Measurements from ENCODE around the gene PURB.
A peak's percentile ranks its signal among the peaks of the same experiment; 100 is the strongest.
"Not testable (repeated sequence)": the region's sequence is repeated elsewhere in the genome, so short reads cannot be mapped to it uniquely, and the experiment has no call there.

The PURB gene

DNA sequence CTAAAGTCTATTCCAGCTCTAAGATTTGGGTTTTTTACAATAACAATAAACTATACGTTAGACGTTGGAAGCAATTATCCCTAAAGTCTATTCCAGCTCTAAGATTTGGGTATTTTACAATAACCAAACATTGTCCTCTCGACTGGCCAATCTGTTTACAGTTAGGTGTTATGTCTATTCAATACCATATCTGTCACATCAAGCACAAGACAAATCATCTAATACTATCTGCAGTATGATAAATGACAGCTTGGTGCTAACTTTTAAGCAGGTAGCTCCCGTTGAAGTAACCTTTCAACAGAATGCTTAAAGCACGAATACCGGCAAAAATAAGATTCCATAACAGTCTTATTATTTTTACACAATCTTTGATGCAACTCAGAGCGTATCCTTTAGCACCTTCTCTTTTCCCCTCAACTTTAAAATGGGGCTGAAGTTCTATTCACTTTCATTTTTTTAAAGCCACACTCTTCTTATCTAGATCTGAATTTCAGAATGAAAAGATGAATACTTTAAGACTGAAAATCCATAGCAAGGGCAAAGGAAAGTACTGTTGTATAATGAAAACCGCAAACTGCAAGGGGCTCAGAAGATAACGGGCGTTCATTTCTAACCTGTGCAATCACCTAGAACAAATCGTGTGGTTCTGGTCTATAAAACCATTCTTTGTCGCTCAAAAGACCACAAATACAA lies 38.4 kb downstream of the PURB start:
- TF ChIP-seq, protein P1, sequence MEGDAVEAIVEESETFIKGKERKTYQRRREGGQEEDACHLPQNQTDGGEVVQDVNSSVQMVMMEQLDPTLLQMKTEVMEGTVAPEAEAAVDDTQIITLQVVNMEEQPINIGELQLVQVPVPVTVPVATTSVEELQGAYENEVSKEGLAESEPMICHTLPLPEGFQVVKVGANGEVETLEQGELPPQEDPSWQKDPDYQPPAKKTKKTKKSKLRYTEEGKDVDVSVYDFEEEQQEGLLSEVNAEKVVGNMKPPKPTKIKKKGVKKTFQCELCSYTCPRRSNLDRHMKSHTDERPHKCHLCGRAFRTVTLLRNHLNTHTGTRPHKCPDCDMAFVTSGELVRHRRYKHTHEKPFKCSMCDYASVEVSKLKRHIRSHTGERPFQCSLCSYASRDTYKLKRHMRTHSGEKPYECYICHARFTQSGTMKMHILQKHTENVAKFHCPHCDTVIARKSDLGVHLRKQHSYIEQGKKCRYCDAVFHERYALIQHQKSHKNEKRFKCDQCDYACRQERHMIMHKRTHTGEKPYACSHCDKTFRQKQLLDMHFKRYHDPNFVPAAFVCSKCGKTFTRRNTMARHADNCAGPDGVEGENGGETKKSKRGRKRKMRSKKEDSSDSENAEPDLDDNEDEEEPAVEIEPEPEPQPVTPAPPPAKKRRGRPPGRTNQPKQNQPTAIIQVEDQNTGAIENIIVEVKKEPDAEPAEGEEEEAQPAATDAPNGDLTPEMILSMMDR (IDR thresholded peaks at IDR 0.05; ENCODE audit: unreplicated experiment in 3 of 3), result no peak
- peaks cover 24% of the 10 kb centered on the region for H3K4me1 Mint-ChIP-seq
- no peaks in the 10 kb centered on the region for H3K9me3 Mint-ChIP-seq
- H3K36me3 Mint-ChIP-seq (ENCODE audit: low read depth), result peaks cover 8% of the 10 kb centered on the region
- H3K27me3 Mint-ChIP-seq (ENCODE audit: low read depth), result no peaks in the 10 kb centered on the region
- H3K4me3 Mint-ChIP-seq, result peak overlapping the region; percentile 94 to 98 (median 97)
- H3K27ac Mint-ChIP-seq, result peak overlapping the region; percentile 85 to 99 (median 98)

DNA sequence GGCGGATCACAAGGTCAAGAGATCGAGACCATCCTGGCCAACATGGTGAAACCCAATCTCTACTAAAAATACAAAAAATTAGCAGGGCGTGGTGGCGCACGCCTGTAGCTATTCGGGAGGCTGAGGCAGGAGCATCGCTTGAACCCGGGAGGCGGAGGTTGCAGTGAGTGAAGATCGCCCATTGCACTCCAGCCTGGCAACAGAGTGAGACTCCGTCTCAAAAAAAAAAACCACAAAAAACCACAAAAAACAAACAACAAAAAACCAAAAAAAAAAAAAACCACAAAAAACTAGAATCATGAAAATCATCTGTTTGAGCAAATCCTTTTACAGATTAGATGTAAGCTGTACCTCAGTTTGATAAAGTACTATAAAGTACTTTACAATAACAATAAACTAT lies 38.9 kb downstream of the PURB start:
- Mint-ChIP-seq H3K4me1 (peaks cover 24% of the 10 kb centered on the region), H3K27ac (peak overlapping the region; percentile 85 to 99 (median 98)), H3K36me3 (ENCODE audit: low read depth) (peaks cover 14% of the 10 kb centered on the region), H3K4me3 (peak overlapping the region; percentile 94 to 98 (median 97))
- H3K9me3 Mint-ChIP-seq; H3K27me3 Mint-ChIP-seq (ENCODE audit: low read depth): not testable (repeated sequence)

DNA sequence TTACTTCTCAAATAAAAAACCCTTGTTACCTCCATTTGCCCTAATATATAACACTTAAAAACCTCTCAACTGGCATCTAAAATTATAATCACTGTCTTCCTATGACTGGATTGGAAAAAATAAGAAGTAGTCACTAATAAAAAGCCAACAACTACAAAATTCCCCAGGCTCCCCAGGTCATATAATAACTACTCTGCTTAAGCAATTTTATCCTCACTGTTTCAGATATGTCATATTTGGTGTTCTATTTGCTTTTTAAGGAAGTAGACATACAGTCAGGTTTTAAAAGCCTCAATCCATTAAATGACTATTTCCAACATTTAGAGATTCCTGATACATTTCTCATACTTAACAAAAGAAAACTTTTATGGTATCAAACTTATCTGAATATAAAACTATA lies 39.9 kb downstream of the PURB start:
- Mint-ChIP-seq H3K36me3 (ENCODE audit: low read depth) (peaks cover 21% of the 10 kb centered on the region), H3K27me3 (ENCODE audit: low read depth) (no peaks in the 10 kb centered on the region), H3K4me3 (peak overlapping the region; percentile 44 to 97 (median 55)), H3K27ac (peak overlapping the region; percentile 38 to 67 (median 50)), H3K4me1 (peaks cover 24% of the 10 kb centered on the region), H3K9me3 (no peaks in the 10 kb centered on the region)
- TF ChIP-seq, protein P1 (IDR thresholded peaks at IDR 0.05; ENCODE audit: unreplicated experiment in 3 of 3), result no peak

DNA sequence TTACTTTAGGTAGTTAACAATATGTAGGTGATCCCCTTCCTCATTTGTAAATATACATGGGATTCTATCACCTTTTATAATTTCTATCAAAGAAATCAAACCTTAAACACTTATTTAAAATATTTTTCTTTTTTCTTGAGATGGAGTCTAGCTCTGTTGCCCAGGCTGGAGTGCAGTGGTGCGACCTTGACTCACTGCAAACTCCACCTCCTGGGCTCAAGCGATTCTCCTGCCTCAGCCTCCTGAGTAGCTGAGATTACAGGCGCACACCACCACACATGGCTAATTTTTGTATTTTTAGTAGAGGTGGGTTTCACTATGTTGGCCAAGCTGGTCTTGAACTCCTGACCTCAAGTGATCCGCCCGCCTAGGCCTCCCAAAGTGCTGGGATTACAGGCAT lies 41.9 kb downstream of the PURB start:
- H3K9me3 Mint-ChIP-seq; H3K27me3 Mint-ChIP-seq (ENCODE audit: low read depth); H3K27ac Mint-ChIP-seq; H3K4me3 Mint-ChIP-seq: not testable (repeated sequence)
- Mint-ChIP-seq H3K4me1 (peaks cover 24% of the 10 kb centered on the region), H3K36me3 (ENCODE audit: low read depth) (peaks cover 29% of the 10 kb centered on the region)

DNA sequence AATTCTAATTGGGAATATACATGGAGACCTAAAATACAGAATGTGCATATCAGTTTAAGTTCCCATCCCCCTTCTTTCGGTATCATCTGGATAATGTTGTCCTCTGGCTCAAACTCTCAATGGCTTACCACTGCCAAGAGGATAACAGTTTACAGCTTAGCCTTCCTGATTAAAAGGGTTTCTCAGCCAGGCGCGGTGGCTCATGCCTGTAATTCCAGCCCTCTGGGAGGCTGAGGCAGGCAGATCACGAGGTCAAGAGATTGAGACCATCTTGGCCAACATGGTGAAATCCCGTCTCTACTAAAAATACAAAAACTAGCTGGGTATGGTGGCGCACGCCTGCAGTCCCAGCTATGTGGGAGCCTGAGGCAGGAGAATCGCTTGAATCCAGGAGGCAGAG lies 42.7 kb downstream of the PURB start:
- Mint-ChIP-seq H3K4me1 (peaks cover 24% of the 10 kb centered on the region), H3K27ac (peak overlapping the region in 1 of 3 experiments; percentile 13), H3K36me3 (ENCODE audit: low read depth) (peaks cover 31% of the 10 kb centered on the region)
- H3K9me3 Mint-ChIP-seq; H3K27me3 Mint-ChIP-seq (ENCODE audit: low read depth); H3K4me3 Mint-ChIP-seq: not testable (repeated sequence)

DNA sequence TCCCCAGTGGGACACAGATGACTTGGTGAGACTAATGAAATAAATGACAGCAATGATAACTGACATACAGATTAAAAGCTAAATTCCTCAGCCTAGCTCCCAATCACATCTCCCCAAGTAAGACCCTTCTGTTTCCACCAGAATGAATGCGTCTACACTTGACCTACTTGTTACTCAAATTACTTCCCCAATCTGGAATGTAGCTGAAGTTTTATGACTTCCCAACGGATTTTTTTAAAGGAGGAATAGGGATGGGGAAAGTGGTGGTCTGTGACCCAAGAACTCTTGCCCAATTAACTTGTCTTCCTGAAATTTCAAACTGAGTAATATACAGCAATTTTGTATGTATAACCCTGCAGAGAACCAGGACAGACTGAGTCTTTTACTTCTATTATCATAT lies 46.6 kb downstream of the PURB start:
- H3K4me1 Mint-ChIP-seq, result no peaks in the 10 kb centered on the region
- peak overlapping the region in 2 of 3 experiments; percentile 29 to 56 for H3K27ac Mint-ChIP-seq
- H3K4me3 Mint-ChIP-seq, result no peak overlapping the region
- peaks cover 57% of the 10 kb centered on the region for H3K36me3 Mint-ChIP-seq (ENCODE audit: low read depth)
- H3K27me3 Mint-ChIP-seq (ENCODE audit: low read depth), result no peaks in the 10 kb centered on the region
- no peaks in the 10 kb centered on the region for H3K9me3 Mint-ChIP-seq
- TF ChIP-seq, protein P1 (IDR thresholded peaks at IDR 0.05; ENCODE audit: unreplicated experiment in 3 of 3), result no peak

DNA sequence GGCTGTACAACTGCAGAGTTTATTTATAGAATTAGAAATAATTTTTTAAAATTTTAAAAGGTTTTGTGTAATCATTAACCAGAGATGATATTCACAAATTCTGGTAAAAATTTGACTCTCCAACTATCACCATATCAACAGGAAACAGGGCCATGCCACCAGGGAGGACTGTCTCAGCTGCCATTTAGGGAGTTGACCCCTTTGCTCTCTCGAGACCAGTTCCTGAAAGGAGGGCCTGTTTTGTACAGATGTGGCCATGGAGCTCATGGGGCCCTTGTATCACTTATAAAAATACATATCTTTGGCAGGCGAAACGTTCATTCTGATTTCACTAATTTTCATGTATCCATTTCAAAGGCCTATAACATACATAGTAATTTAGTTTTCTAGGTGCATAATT lies 57.8 kb downstream of the PURB start:
- H3K4me1 Mint-ChIP-seq, result no peaks in the 10 kb centered on the region
- no peak overlapping the region for H3K4me3 Mint-ChIP-seq
- H3K27ac Mint-ChIP-seq, result no peak overlapping the region
- TF ChIP-seq, protein P1 (IDR thresholded peaks at IDR 0.05; ENCODE audit: unreplicated experiment in 3 of 3), result no peak
- H3K27me3 Mint-ChIP-seq (ENCODE audit: low read depth), result no peaks in the 10 kb centered on the region
- peaks cover 60% of the 10 kb centered on the region for H3K36me3 Mint-ChIP-seq (ENCODE audit: low read depth)
- no peaks in the 10 kb centered on the region for H3K9me3 Mint-ChIP-seq
